OCI-LY7 (cell line): ENCODE results near the gene PFKM.
"Not testable (repeated sequence)": the region's sequence is repeated elsewhere in the genome, so short reads cannot be mapped to it uniquely, and the experiment has no call there.

Experiments
- EZH2phosphoT487 ChIP-seq: fragments of 200-600 bp; sonication (generic); IDR thresholded peaks from 2 replicates; pipeline ENCODE4 v1.6.1; 2018; ENCODE audit warnings: low read depth, borderline replicate concordance, mild to moderate bottlenecking, mixed run types, antibody characterized with exemption, low read length, moderate library complexity, mixed read lengths
- TF ChIP-seq, protein P1 (sequence below): fragments of 200-600 bp; sonication (generic); conservative IDR thresholded peaks from 2 replicates; pipeline ENCODE4 v1.5.1; 2014; ENCODE audit warnings: mild to moderate bottlenecking, antibody characterized with exemption, low read length, moderate library complexity, mixed read lengths

GRCh38 chr12:48111312-48111693 lies 7.9 kb upstream of the PFKM start:
- TF ChIP-seq, protein P1, sequence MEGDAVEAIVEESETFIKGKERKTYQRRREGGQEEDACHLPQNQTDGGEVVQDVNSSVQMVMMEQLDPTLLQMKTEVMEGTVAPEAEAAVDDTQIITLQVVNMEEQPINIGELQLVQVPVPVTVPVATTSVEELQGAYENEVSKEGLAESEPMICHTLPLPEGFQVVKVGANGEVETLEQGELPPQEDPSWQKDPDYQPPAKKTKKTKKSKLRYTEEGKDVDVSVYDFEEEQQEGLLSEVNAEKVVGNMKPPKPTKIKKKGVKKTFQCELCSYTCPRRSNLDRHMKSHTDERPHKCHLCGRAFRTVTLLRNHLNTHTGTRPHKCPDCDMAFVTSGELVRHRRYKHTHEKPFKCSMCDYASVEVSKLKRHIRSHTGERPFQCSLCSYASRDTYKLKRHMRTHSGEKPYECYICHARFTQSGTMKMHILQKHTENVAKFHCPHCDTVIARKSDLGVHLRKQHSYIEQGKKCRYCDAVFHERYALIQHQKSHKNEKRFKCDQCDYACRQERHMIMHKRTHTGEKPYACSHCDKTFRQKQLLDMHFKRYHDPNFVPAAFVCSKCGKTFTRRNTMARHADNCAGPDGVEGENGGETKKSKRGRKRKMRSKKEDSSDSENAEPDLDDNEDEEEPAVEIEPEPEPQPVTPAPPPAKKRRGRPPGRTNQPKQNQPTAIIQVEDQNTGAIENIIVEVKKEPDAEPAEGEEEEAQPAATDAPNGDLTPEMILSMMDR: not testable (repeated sequence)
- not testable (repeated sequence) for TF ChIP-seq EZH2phosphoT487
